SK-N-SH (cell line): ENCODE results near the gene TMEM120B. TPM values are rescaled to one million over a fixed set of nuclear protein-coding genes. Genes with fewer than 3 reads are reported as not detected.

Experiments
- CTCF ChIA-PET: fragments of 300-600, 350-600 bp; formaldehyde crosslinking; extraction: SDS; loops from one replicate; lab custom pipeline; 2021; lab: Yijun Ruan, JAX
- POLR2A ChIA-PET: fragments of 350-600 bp; sonication (Branson Sonifier 250); formaldehyde crosslinking; extraction: SDS; loops from one replicate; lab custom pipeline; 2020; ENCODE audit warnings: antibody characterized with exemption, inconsistent platforms; lab: Yijun Ruan, JAX
- DNase-seq: peaks from one replicate; pipeline ENCODE4 v3.0.0; 2012
- H2AFZ ChIP-seq: fragments of 200-600 bp; sonication (generic); 2 replicates; pipeline ENCODE4 v1.8.1; 2016; ENCODE audit warnings: antibody characterized with exemption, mild to moderate bottlenecking, low read depth
- H3F3A ChIP-seq: fragments of 200-600 bp; sonication (generic); replicated peaks from 2 replicates; pipeline ENCODE3; 2016; ENCODE audit warnings: antibody characterized with exemption, mild to moderate bottlenecking; ENCODE audit not compliant: insufficient read depth
- H3K27ac ChIP-seq, 2 experiments: fragments of 200-500 bp in 1 of 2; fragments of 200-600 bp in 1 of 2; sonication (Bioruptor generic) in 1 of 2; sonication (generic), shearing (Covaris generic) in 1 of 2; 2 replicates each; pipeline versions ENCODE4 v1.5.1 to v1.6.1; 2014 to 2016; ENCODE audit warnings: low read depth in 2 of 2, inconsistent platforms in 1 of 2, low read length in 1 of 2, mild to moderate bottlenecking in 1 of 2, mixed read lengths in 1 of 2
- H3K27me3 ChIP-seq: fragments of 200-600 bp; sonication (generic), shearing (Covaris generic); 2 replicates; pipeline ENCODE4 v1.6.1; 2016; ENCODE audit warnings: mixed run types; ENCODE audit not compliant: insufficient read depth
- H3K36me3 ChIP-seq, 2 experiments: fragments of 200-500 bp in 1 of 2; fragments of 200-600 bp in 1 of 2; sonication (Bioruptor generic) in 1 of 2; sonication (generic) in 1 of 2; replicated peaks in 1 of 2; 2 replicates each; pipeline versions ENCODE3 to v1.5.1; 2014 to 2016; ENCODE audit warnings: low read length in 1 of 2, mild to moderate bottlenecking in 1 of 2; ENCODE audit not compliant: insufficient read depth in 2 of 2, control insufficient read depth in 1 of 2
- H3K4me1 ChIP-seq, 2 experiments: fragments of 200-500 bp in 1 of 2; fragments of 200-600 bp in 1 of 2; sonication (Bioruptor generic) in 1 of 2; sonication (generic), shearing (Covaris generic) in 1 of 2; 2 replicates each; pipeline versions ENCODE4 v1.5.1 to v1.6.1; 2014 to 2016; ENCODE audit warnings: low read depth in 1 of 2, low read length in 1 of 2, mixed run types in 1 of 2; ENCODE audit not compliant: insufficient read depth in 2 of 2, control insufficient read depth in 1 of 2
- H3K4me2 ChIP-seq: fragments of 200-600 bp; sonication (generic), shearing (Covaris generic); 2 replicates; pipeline ENCODE4 v1.6.1; 2017; ENCODE audit warnings: mixed run types
- H3K4me3 ChIP-seq, 2 experiments: fragments of 200-500 bp in 1 of 2; fragments of 200-600 bp in 1 of 2; sonication (Bioruptor generic) in 1 of 2; sonication (generic), shearing (Covaris generic) in 1 of 2; 2 replicates each; pipeline versions ENCODE4 v1.5.1 to v1.8.1; 2014 to 2016; ENCODE audit warnings: low read depth in 2 of 2, inconsistent platforms in 1 of 2, low read length in 1 of 2, mild to moderate bottlenecking in 1 of 2, mixed read lengths in 1 of 2, moderate library complexity in 1 of 2
- H3K79me2 ChIP-seq: fragments of 200-600 bp; sonication (generic); 2 replicates; pipeline ENCODE4 v1.8.1; 2017; ENCODE audit warnings: mild to moderate bottlenecking; ENCODE audit not compliant: insufficient read depth
- H3K9ac ChIP-seq: fragments of 200-600 bp; sonication (generic); 2 replicates; pipeline ENCODE4 v1.6.1; 2017; ENCODE audit warnings: mixed run types
- H3K9me2 ChIP-seq: fragments of 200-600 bp; sonication (generic); 2 replicates; pipeline ENCODE4 v1.6.1; 2017; ENCODE audit warnings: mixed run types
- H3K9me3 ChIP-seq: fragments of 200-600 bp; sonication (generic); 2 replicates; pipeline ENCODE4 v1.6.1; 2017; ENCODE audit warnings: mixed run types, mild to moderate bottlenecking, moderate library complexity
- H4K20me1 ChIP-seq: fragments of 200-600 bp; sonication (generic); 2 replicates; pipeline ENCODE4 v1.6.1; 2017; ENCODE audit warnings: mild to moderate bottlenecking, mixed run types; ENCODE audit not compliant: insufficient read depth
- ELF1 ChIP-seq: IDR thresholded peaks from 2 replicates; pipeline ENCODE4 v1.4.0; 2012
- FOXJ3 ChIP-seq: sonication (generic); formaldehyde crosslinking; IDR thresholded peaks from 2 replicates; pipeline ENCODE4 v1.5.1; 2020; ENCODE audit warnings: mild to moderate bottlenecking, missing genetic modification reagents
- FOXM1 ChIP-seq: IDR thresholded peaks from 2 replicates; pipeline ENCODE4 v1.4.0; 2012; ENCODE audit warnings: low read depth, mild to moderate bottlenecking
- GATA2 ChIP-seq: sonication (generic); formaldehyde crosslinking; IDR thresholded peaks from 2 replicates; pipeline ENCODE4 v1.5.0; 2020; ENCODE audit warnings: mild to moderate bottlenecking, missing genetic modification reagents
- MXI1 ChIP-seq: IDR thresholded peaks from 2 replicates; pipeline ENCODE4 v1.6.1; 2012; ENCODE audit warnings: mild to moderate bottlenecking, low read depth, low read length, improper control_type of control experiment
- NFIC ChIP-seq: IDR thresholded peaks from 2 replicates; pipeline ENCODE4 v1.4.0; 2012; ENCODE audit warnings: borderline replicate concordance
- POLR2AphosphoS5 ChIP-seq: IDR thresholded peaks from 2 replicates; pipeline ENCODE4 v1.6.1; 2012; ENCODE audit warnings: low read depth, low read length
- RAD21 ChIP-seq: IDR thresholded peaks from 2 replicates; pipeline ENCODE4 v1.6.1; 2012; ENCODE audit warnings: mild to moderate bottlenecking, low read length
- RCOR1 ChIP-seq: fragments of 150-350 bp; IDR thresholded peaks from 2 replicates; pipeline ENCODE4 v1.6.1; 2017; ENCODE audit warnings: antibody characterized with exemption, low read length
- RFX5 ChIP-seq: IDR thresholded peaks from 2 replicates; pipeline ENCODE4 v1.6.1; 2012; ENCODE audit warnings: mild to moderate bottlenecking, improper control_type of control experiment, low read length
- SIN3A ChIP-seq: IDR thresholded peaks from 2 replicates; pipeline ENCODE4 v1.6.1; 2012; ENCODE audit warnings: low read depth, mild to moderate bottlenecking, low read length, moderate library complexity, borderline replicate concordance
- TAF1 ChIP-seq: IDR thresholded peaks from 2 replicates; pipeline ENCODE4 v1.6.1; 2012; ENCODE audit warnings: low read depth, mild to moderate bottlenecking, low read length, moderate library complexity, borderline replicate concordance
- TCF12 ChIP-seq: IDR thresholded peaks from 2 replicates; pipeline ENCODE4 v1.4.0; 2012
- TEAD4 ChIP-seq: IDR thresholded peaks from 2 replicates; pipeline ENCODE4 v1.4.0; 2012; ENCODE audit warnings: mild to moderate bottlenecking, borderline replicate concordance; ENCODE audit not compliant: insufficient read depth
- YY1 ChIP-seq: IDR thresholded peaks from 2 replicates; pipeline ENCODE4 v1.4.0; 2012; ENCODE audit warnings: low read depth, mild to moderate bottlenecking
- ZBTB33 ChIP-seq: IDR thresholded peaks from 2 replicates; pipeline ENCODE4 v1.4.0; 2012; ENCODE audit warnings: low read depth, borderline replicate concordance
- WGBS: methylation state at CpG from one replicate; pipeline ENCODE4 v1.1.6; 2017; ENCODE audit warnings: low lambda C conversion rate; 5-methylcytosine and 5-hydroxymethylcytosine counted together
- polyA plus RNA-seq, 3 experiments: library from polyadenylated mRNA; depleted of rRNA; stranded (reverse); fragments of >200 nt; gene quantifications; 2 replicates each; pipeline ENCODE4 v1.2.3, GENCODE V29; 2012
- TF ChIP-seq, protein P1 (sequence below): fragments of 150-350 bp; IDR thresholded peaks from 2 replicates; pipeline ENCODE4 v1.6.1; 2017; ENCODE audit warnings: antibody characterized with exemption, low read length, low read depth, borderline replicate concordance
- TF ChIP-seq, protein P2 (sequence below): fragments of 200-600 bp; sonication (generic); IDR thresholded peaks from 2 replicates; pipeline ENCODE4 v1.6.1; 2017; ENCODE audit warnings: antibody characterized with exemption, mild to moderate bottlenecking, moderate library complexity

Gene TMEM120B
- polyA plus RNA-seq, 1 of the 3 experiments (the other 2 are of a cell fraction) = 15.4 TPM

DNA sequence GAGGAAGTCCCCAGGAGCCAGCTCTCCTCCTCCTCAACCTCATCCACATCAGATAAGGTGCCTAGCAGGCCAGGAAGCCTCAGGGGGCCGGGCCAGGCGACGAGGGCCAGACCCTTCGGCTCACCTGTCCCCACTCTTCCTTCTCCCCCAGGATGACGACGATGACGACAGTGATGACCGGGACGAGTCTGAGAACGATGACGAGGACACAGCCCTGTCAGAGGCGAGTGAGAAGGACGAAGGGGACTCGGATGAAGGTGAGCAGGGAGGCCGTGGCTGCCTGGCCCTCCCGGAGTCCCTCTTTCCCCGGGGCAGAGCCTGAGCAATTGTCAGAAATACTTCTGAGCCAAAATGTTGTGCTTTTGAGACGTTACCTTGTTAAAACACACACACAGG, 105.1 kb downstream of the TMEM120B start:
- Histone ChIP-seq H3K9me3 (no peaks in the 10 kb centered on the region), H3F3A (no peaks in the 10 kb centered on the region), H3K9me2 (no peaks in the 10 kb centered on the region), H3K4me1 (peaks cover 5 to 6% of the 10 kb centered on the region in 2 experiments; a peak in 2 of 4 replicates), H3K9ac (no peak overlapping the region), H4K20me1 (peaks cover 16% of the 10 kb centered on the region), H3K4me3 (no peak overlapping the region), H3K36me3 (peaks cover 49 to 55% of the 10 kb centered on the region in 2 experiments), H3K79me2 (peaks cover 34% of the 10 kb centered on the region), H2AFZ (no peak overlapping the region), H3K27me3 (no peaks in the 10 kb centered on the region), H3K27ac (no peak overlapping the region), H3K4me2 (no peak overlapping the region)
- WGBS = 96% methylated on average over 18 of the region's 18 CpGs
- TF ChIP-seq SIN3A (no peak), FOXM1 (no peak), ZBTB33 (no peak), GATA2 (CRISPR knock-in tag) (no peak), RAD21 (no peak), POLR2AphosphoS5 (no peak), MXI1 (no peak), ELF1 (no peak), RFX5 (no peak), FOXJ3 (CRISPR knock-in tag) (no peak), TCF12 (no peak), NFIC (no peak), TEAD4 (no peak), RCOR1 (no peak), YY1 (no peak), TAF1 (no peak)
- TF ChIP-seq, protein P1, sequence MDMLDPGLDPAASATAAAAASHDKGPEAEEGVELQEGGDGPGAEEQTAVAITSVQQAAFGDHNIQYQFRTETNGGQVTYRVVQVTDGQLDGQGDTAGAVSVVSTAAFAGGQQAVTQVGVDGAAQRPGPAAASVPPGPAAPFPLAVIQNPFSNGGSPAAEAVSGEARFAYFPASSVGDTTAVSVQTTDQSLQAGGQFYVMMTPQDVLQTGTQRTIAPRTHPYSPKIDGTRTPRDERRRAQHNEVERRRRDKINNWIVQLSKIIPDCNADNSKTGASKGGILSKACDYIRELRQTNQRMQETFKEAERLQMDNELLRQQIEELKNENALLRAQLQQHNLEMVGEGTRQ = no peak
- TF ChIP-seq, protein P2, sequence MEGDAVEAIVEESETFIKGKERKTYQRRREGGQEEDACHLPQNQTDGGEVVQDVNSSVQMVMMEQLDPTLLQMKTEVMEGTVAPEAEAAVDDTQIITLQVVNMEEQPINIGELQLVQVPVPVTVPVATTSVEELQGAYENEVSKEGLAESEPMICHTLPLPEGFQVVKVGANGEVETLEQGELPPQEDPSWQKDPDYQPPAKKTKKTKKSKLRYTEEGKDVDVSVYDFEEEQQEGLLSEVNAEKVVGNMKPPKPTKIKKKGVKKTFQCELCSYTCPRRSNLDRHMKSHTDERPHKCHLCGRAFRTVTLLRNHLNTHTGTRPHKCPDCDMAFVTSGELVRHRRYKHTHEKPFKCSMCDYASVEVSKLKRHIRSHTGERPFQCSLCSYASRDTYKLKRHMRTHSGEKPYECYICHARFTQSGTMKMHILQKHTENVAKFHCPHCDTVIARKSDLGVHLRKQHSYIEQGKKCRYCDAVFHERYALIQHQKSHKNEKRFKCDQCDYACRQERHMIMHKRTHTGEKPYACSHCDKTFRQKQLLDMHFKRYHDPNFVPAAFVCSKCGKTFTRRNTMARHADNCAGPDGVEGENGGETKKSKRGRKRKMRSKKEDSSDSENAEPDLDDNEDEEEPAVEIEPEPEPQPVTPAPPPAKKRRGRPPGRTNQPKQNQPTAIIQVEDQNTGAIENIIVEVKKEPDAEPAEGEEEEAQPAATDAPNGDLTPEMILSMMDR = no peak
- ChIA-PET CTCF (interaction anchor here (18.3 kb wide), 1 partner anchor 23 kb away, joined by 675 read pairs; the partner anchor contains the start of gene RHOF), POLR2A (no interaction called here)
- DNase-seq = no peak
